NCI-H2107 (cell line): ENCODE results near the gene C5orf58.

Source experiments
- DNase-seq: peaks from one replicate; lab custom pipeline; 2025; lab: John Stamatoyannopoulos, UW

Gene C5orf58

DNA sequence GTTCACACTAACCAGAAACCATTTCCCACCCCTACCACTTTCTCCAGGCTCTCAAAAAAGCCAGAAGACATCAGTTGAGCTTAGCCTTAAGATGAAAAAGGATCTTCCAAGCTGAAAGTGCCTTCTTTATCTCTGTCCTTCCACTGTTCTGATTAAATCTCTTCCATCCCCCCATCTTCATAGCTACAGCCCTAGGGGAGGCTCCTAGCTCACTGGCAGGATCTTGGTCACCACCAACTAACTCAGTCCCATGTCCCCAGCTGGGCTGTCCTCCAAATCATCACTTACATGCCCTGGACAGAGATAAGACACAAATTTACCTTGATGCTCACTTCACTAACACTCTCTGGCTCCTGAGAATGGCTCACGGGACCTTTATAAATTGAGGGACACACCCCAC is 50.5 kb downstream of the C5orf58 start:
- DNase-seq: no peak

- no peak for DNase-seq
These were observed 51.4 kb downstream of the C5orf58 start for GRCh38 chr5:170284231-170284630.

GRCh38 chr5:170285181-170285580 is 52.4 kb downstream of the C5orf58 start:
- DNase-seq: no peak

DNA sequence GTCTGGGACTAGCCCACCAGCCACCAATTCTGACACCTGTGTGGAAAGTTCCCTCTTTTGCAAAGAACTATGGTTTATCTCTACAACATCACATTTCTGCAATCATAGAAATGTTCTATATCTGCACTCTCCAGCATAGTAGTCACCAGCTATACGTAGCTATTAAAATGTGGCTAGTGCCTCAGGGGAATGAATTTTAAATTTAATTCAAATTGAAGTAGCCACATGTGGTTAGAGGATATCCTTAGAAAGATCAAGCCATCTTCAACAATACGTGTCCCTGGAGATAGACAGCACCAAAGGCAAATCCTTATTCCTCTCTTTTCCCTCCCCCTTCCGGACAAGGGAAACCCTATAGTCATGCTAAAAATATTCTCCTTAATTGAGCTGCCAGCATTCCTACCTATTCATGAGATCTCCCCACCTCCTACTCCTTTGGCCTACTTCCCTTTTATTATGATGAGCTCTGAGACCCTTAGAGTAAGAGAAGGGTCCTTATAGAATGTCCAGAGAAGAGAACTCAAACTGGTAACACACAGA is 53.7 kb downstream of the C5orf58 start:
- DNase-seq: no peak

GRCh38 chr5:170287532-170287931 is 54.7 kb downstream of the C5orf58 start:
- DNase-seq: no peak

- DNase-seq: no peak
These were observed 55.4 kb downstream of the C5orf58 start for GRCh38 chr5:170288151-170288550.

GRCh38 chr5:170288551-170288950 is 55.8 kb downstream of the C5orf58 start:
- DNase-seq: no peak

DNA sequence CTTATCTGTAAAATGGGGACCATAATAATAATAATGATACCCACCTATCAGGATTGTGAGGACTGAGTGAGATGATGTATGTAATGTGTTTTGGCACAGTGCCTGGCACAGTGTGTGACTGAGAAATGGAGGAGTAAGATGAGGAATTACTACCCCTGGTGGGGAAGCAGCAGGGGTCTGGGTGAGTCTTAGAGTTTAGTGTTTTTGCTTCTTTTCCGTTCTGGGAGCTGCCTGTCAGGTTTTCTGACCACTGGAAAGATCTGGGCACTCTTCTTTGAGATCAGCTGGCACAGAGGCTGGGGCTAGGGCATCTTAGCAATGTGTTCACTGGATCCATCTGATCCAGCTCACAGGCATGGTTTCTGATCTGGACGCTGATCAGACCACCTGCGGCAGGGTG is 56.3 kb downstream of the C5orf58 start:
- no peak for DNase-seq

DNA sequence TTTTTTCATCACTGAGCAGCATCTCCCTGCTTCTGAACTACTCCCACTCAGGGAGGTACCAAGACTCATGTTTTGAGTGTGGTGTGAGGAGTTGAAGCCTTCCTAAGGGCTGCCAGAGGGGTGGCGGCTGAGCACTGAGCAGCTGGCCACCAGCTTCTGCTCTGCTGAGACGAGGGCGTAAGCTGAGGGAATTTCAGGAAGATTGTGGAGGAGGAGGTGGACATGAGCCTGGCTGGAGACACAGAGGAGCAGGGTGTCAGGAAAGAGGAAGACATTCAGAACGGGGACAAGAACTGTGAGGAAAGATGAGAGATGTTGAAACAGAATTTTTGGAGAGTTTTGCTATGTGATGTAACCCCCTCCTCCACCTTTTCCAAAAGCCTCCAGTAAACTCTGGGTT is 57.0 kb downstream of the C5orf58 start:
- no peak for DNase-seq

- DNase-seq: no peak
These were observed 57.7 kb downstream of the C5orf58 start for GRCh38 chr5:170290498-170290897.

DNA sequence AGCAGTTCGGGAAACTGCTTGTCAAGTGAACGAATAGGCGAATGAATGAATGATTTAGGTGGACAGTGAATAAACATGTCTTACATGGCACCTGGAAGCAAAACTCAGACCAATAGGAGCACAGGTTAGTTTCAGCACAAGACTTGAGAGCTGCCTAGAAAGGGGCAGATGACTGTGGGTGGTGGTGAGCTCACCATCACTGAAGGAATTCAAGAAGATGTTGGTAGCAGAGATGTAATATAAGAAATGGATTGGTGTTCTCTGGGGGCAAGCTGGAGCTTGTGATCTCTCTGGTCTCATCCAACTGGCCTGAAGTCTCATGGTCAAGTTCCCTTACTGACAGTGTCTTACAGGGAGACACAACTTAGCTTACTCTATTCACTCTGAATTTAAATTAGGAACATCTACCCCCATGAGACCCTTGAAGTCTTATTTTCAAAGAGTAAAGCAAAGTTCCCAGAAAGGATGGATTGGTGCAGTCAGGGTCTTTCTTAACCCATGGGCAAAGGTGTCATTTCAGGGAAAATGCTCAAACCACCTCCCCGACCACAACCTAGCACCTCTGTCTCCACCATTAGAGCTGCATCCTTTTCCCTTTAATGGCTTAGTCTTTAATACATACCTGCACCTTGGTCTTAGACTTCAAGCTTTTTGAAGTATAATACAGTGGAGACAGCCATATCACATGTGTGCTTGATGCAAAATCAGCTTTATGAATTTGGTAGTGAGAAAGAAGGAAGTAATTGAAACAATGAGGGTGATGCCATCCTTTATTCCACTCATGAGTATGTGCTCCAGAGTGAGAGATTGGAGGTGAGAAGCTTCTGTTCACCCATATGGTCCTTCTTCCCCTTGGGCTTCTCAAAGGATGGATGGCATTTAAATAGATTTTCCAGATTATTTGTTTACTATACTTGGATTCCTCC is 59.7 kb downstream of the C5orf58 start:
- DNase-seq: no peak

DNA sequence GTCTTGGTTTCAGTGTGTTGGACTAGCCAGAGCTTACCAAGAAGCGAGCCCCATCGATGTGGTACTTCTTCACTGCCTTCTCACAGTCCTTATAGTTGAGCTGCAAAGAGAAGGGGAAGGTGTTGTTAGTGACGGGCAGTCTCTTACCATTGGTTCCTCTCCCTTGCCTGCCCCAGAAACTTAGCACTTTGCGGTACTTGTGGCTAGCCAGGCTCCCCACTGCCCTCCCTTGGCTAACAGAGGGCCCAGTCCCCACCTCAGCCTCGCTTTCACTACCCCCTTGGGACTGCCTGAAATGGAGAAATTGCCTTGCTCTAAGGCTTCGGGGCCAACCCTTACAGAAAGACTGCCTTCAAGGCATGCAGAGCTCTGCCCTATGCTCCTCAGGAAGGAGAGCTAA is 60.5 kb downstream of the C5orf58 start:
- DNase-seq: no peak

DNA sequence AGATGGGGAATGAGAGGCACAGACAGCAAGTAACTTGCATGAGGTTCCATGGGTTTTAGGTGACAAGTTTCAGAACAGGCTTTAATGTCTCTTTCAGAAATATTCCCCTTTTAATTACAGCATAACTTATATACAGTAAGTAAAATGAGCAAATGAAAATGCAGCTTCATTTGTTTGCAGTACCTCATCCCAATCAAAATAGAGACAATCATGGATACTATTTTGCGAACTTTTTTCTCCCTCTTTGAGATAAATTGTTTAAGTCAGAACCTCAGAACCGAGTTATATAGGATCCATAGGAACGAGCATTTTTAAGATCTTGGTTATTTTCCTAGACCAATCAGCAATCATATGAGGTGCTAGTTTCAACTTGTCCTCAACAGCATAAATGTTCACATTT is 61.3 kb downstream of the C5orf58 start:
- no peak for DNase-seq

DNA sequence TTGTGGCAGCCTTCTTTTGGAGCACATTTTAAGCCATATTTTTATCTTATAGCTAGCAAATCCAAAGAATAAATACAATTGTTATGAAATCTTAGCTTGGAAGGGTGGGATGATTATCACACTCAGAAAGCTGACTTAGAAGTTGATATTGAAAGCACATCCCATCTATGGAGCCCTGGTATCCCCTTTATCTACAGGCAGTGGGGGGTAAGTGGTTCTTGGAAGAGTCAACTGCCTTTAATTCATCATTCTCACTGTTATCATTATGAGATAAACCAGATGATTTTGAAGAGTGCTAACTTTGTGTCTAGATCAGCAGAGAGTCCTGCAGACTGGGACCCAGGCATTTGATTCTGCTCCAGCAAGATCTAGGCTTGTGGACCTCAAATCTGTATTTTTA is 61.8 kb downstream of the C5orf58 start:
- DNase-seq: no peak
